ENCODE results near the gene FANCL.
"Not testable (repeated sequence)": the region's sequence is repeated elsewhere in the genome, so short reads cannot be mapped to it uniquely, and the experiment has no call there.

FANCL gene

GRCh38 chr2:58113563-58113962, 127.6 kb downstream of the FANCL start:
- not testable (repeated sequence) for H3K4me1 ChIP-seq (ENCODE audit: insufficient read depth, low read length); H3K9me3 ChIP-seq (ENCODE audit: insufficient read depth, low read depth, low read length); H3K9ac ChIP-seq (ENCODE audit: low read depth, low read length); H3K27ac ChIP-seq (ENCODE audit: low read depth, low read length); H3K36me3 ChIP-seq (ENCODE audit: insufficient read depth, low read length); H3K27me3 ChIP-seq (ENCODE audit: insufficient read depth, low read length); H3K4me3 ChIP-seq (ENCODE audit: low read length)
- 91% methylated on average over 9 of the region's 9 CpGs for WGBS

- H3K9ac ChIP-seq (ENCODE audit: low read depth, low read length) = no peak overlapping the region
- H3K9me3 ChIP-seq (ENCODE audit: insufficient read depth, low read depth, low read length) = no peaks in the 10 kb centered on the region
- WGBS = 94% methylated on average over 6 of the region's 6 CpGs
- H3K36me3 ChIP-seq (ENCODE audit: insufficient read depth, low read length) = no peaks in the 10 kb centered on the region
- no peaks in the 10 kb centered on the region for H3K27me3 ChIP-seq (ENCODE audit: insufficient read depth, low read length)
- no peak overlapping the region for H3K27ac ChIP-seq (ENCODE audit: low read depth, low read length)
- no peaks in the 10 kb centered on the region; the same call in 1 of the 2 replicates for H3K4me1 ChIP-seq (ENCODE audit: insufficient read depth, low read length)
- no peak overlapping the region for H3K4me3 ChIP-seq (ENCODE audit: low read length)
Observed at GRCh38 chr2:58110765-58111164, 130.4 kb downstream of the FANCL start.

- Histone ChIP-seq H3K4me1 (ENCODE audit: insufficient read depth, low read length) (no peaks in the 10 kb centered on the region; the same call in 1 of the 2 replicates), H3K9ac (ENCODE audit: low read depth, low read length) (no peak overlapping the region), H3K36me3 (ENCODE audit: insufficient read depth, low read length) (no peaks in the 10 kb centered on the region), H3K4me3 (ENCODE audit: low read length) (no peak overlapping the region), H3K27me3 (ENCODE audit: insufficient read depth, low read length) (no peaks in the 10 kb centered on the region), H3K9me3 (ENCODE audit: insufficient read depth, low read depth, low read length) (no peaks in the 10 kb centered on the region), H3K27ac (ENCODE audit: low read depth, low read length) (no peak overlapping the region)
- WGBS = 78% methylated on average over 2 of the region's 2 CpGs
Observed at GRCh38 chr2:58109481-58109880, 131.6 kb downstream of the FANCL start.

Data from HUES64 (cell line).